GM12878 (cell line): Measurements from ENCODE around the gene DLG1. TPM values are rescaled to one million over a fixed set of nuclear protein-coding genes. Genes with fewer than 3 reads are reported as not detected.
A peak's percentile ranks its signal among the peaks of the same experiment; 100 is the strongest.

Experiments used
- ATAC-seq: fragments of 200-7000 bp; cut with Tn5 transposase; 3 replicates; pipeline ENCODE4 v1.9.1; 2020; ENCODE audit warnings: mild to moderate bottlenecking, moderate library complexity
- BruUV-seq: library from RNA; stranded (reverse); fragments of 400-500 nt; replicated peaks from 2 replicates; lab custom pipeline; 2021; lab: Mats Ljungman, UMichigan
- CTCF ChIA-PET: fragments of 300-600 bp; sonication (Branson Sonifier 250); formaldehyde crosslinking; extraction: SDS; loops from one replicate; lab custom pipeline; 2021; ENCODE audit warnings: inconsistent platforms; lab: Yijun Ruan, JAX
- POLR2A ChIA-PET: fragments of 350-600 bp; formaldehyde crosslinking; extraction: SDS; loops from one replicate; lab custom pipeline; 2021; ENCODE audit warnings: inconsistent platforms; lab: Charles Lee
- RAD21 ChIA-PET: fragments of 300-600 bp; sonication (Branson Sonifier 250); formaldehyde crosslinking; loops from one replicate; lab custom pipeline; 2023; ENCODE audit warnings: antibody characterized with exemption; ENCODE audit not compliant: unreplicated experiment; lab: Charles Lee
- SMC1A ChIA-PET: fragments of 300-600 bp; sonication (Branson Sonifier 250); formaldehyde crosslinking; loops from one replicate; lab custom pipeline; 2023; ENCODE audit not compliant: unreplicated experiment, uncharacterized antibody; lab: Charles Lee
- DNase-seq: peaks from one replicate; pipeline ENCODE4 v3.0.0-alpha.2; 2011; ENCODE audit warnings: low read depth, low spot score
- FAIRE-seq: peaks from 3 replicates; lab custom pipeline; 2011; peaks lifted over from hg19 to GRCh38; lab: Jason Lieb, UNC
- H2AFZ ChIP-seq: 2 replicates; pipeline ENCODE4 v1.6.0; 2011; ENCODE audit warnings: low read depth, low read length, control low read depth; ENCODE audit not compliant: control insufficient read depth
- H3K27ac ChIP-seq: 2 replicates; pipeline ENCODE4 v1.5.1; 2011; ENCODE audit warnings: control low read depth; ENCODE audit not compliant: control insufficient read depth, insufficient read depth
- H3K27me3 ChIP-seq, 2 experiments: replicated peaks in 1 of 2; 2 replicates each; pipeline versions ENCODE4 v1.6.0 to v1.6.1; 2011; ENCODE audit warnings: low read length in 1 of 2; ENCODE audit not compliant: control insufficient read depth in 2 of 2, insufficient read depth in 2 of 2
- H3K36me3 ChIP-seq, 2 experiments: 2 replicates each; pipeline ENCODE4 v1.5.1; 2011; ENCODE audit warnings: low read length in 1 of 2; ENCODE audit not compliant: control insufficient read depth in 2 of 2, insufficient read depth in 2 of 2
- H3K4me1 ChIP-seq: 2 replicates; pipeline ENCODE4 v1.6.1; 2011; ENCODE audit warnings: mild to moderate bottlenecking, low read length, moderate library complexity, mixed read lengths; ENCODE audit not compliant: control insufficient read depth, insufficient read depth
- H3K4me2 ChIP-seq: 2 replicates; pipeline ENCODE4 v1.6.0; 2011; ENCODE audit warnings: control low read depth; ENCODE audit not compliant: control insufficient read depth, insufficient read depth
- H3K4me3 ChIP-seq: fragments of 200-600 bp; sonication (generic); 2 replicates; pipeline ENCODE4 v1.5.1; 2016
- H3K79me2 ChIP-seq: 2 replicates; pipeline ENCODE4 v1.6.0; 2011; ENCODE audit warnings: low read length; ENCODE audit not compliant: control insufficient read depth, insufficient read depth
- H3K9ac ChIP-seq: 2 replicates; pipeline ENCODE4 v1.8.0; 2011; ENCODE audit warnings: low read length, control low read depth, mixed read lengths; ENCODE audit not compliant: control insufficient read depth, insufficient read depth
- H3K9me3 ChIP-seq: replicated peaks from 3 replicates; pipeline ENCODE4 v1.5.1; 2011; ENCODE audit warnings: mild to moderate bottlenecking, low read length; ENCODE audit not compliant: control insufficient read depth, insufficient read depth
- H4K20me1 ChIP-seq: 2 replicates; pipeline ENCODE4 v1.6.0; 2011; ENCODE audit not compliant: control insufficient read depth, insufficient read depth
- CTCF ChIP-seq, 3 experiments: IDR thresholded peaks in 2 of 3; conservative IDR thresholded peaks in 1 of 3; 2 replicates each; pipeline ENCODE4 v1.5.1; 2011; ENCODE audit warnings: low read depth in 3 of 3, low read length in 3 of 3, mild to moderate bottlenecking in 3 of 3, control low read depth in 2 of 3, moderate library complexity in 2 of 3, inconsistent platforms in 1 of 3, mixed read lengths in 1 of 3; ENCODE audit not compliant: control insufficient read depth in 2 of 3, insufficient read depth in 1 of 3; ENCODE audit errors: extremely low read depth in 1 of 3
- MEF2B ChIP-seq: fragments of 450-650 bp; IDR thresholded peaks from 2 replicates; pipeline ENCODE4 v1.6.1; 2018; ENCODE audit warnings: mild to moderate bottlenecking, moderate library complexity; ENCODE audit not compliant: partially characterized antibody, poor library complexity, severe bottlenecking
- MYC ChIP-seq: IDR thresholded peaks from 2 replicates; pipeline ENCODE4 v1.6.1; 2011; ENCODE audit warnings: mild to moderate bottlenecking, low read length, moderate library complexity, inconsistent platforms; ENCODE audit not compliant: insufficient read depth, insufficient replicate concordance, insufficient read length, severe bottlenecking
- NR2C1 ChIP-seq: fragments of 450-650 bp; IDR thresholded peaks from 2 replicates; pipeline ENCODE4 v1.6.1; 2017; ENCODE audit warnings: antibody characterized with exemption, mild to moderate bottlenecking, moderate library complexity
- PBX3 ChIP-seq: IDR thresholded peaks from 2 replicates; pipeline ENCODE4 v1.6.1; 2011; ENCODE audit warnings: mild to moderate bottlenecking, low read depth, low read length, moderate library complexity; ENCODE audit not compliant: insufficient replicate concordance
- SMAD1 ChIP-seq: fragments of 450-650 bp; IDR thresholded peaks from 2 replicates; pipeline ENCODE4 v1.6.1; 2018; ENCODE audit warnings: mild to moderate bottlenecking, low read depth; ENCODE audit not compliant: partially characterized antibody
- SP1 ChIP-seq: IDR thresholded peaks from one replicate; pipeline ENCODE4 v1.6.1; 2011; ENCODE audit warnings: low read depth, low read length
- SUPT20H ChIP-seq: IDR thresholded peaks from 2 replicates; pipeline ENCODE4 v1.6.1; 2011; ENCODE audit warnings: low read depth, mild to moderate bottlenecking, low read length, moderate library complexity, borderline replicate concordance; ENCODE audit not compliant: control insufficient read depth
- WGBS: methylation state at CpG from one replicate; pipeline ENCODE4 v1.1.6; 2016; ENCODE audit warnings: low lambda C conversion rate; ENCODE audit not compliant: insufficient replicate concordance, insufficient coverage; ENCODE audit errors: missing lambda C conversion rate; 5-methylcytosine and 5-hydroxymethylcytosine counted together
- in situ Hi-C: fragments of 300-500 bp; cut with MboI; formaldehyde crosslinking; loops from 9 replicates; pipeline ENCODE4 v1.14.3; 2018; ENCODE audit warnings: mixed read lengths
- intact Hi-C: fragments of 100-400 bp; cut with micrococcal nuclease; formaldehyde crosslinking; loops from one replicate; pipeline ENCODE4 v1.14.2; 2022; ENCODE audit not compliant: unreplicated experiment
- polyA plus RNA-seq, 11 experiments: library from polyadenylated mRNA; depleted of rRNA in 4 of 11; unstranded in 6 of 11; stranded (reverse) in 5 of 11; fragments of >200 nt; fragmentation: Nextera tagmentation in 4 of 11; fragmentation: Illumina TruSeq in 1 of 11; extraction: Ambion mirVana in 4 of 11; extraction: Trizol in 1 of 11; gene quantifications; 1 replicate in 1 of 11; 2 replicates in 10 of 11; pipeline versions ENCODE4 v1.2.1 to v1.2.3, GENCODE V29; 2011 to 2016; ENCODE audit warnings: inconsistent platforms in 2 of 11, missing spikeins in 2 of 11, low read depth in 1 of 11
- total RNA-seq, 4 experiments: library from RNA; depleted of rRNA in 3 of 4; stranded (reverse); fragments of >200 nt in 3 of 4; fragmentation: Illumina TruSeq in 1 of 4; extraction: Trizol in 1 of 4; gene quantifications; 2 replicates each; pipeline versions ENCODE4 v1.2.1 to v1.2.3, GENCODE V29; 2013 to 2021
- TF ChIP-seq, protein P1 (sequence below): fragments of 450-650 bp; IDR thresholded peaks from 2 replicates; pipeline ENCODE4 v1.6.1; 2017; ENCODE audit warnings: borderline replicate concordance

The DLG1 gene
- total and polyA plus RNA-seq, 10 of the 15 experiments (the other 5 are each of a cell fraction or from before 2014, with no cell fraction given) = 9.2 to 63.1 (median 40.1) TPM

DNA sequence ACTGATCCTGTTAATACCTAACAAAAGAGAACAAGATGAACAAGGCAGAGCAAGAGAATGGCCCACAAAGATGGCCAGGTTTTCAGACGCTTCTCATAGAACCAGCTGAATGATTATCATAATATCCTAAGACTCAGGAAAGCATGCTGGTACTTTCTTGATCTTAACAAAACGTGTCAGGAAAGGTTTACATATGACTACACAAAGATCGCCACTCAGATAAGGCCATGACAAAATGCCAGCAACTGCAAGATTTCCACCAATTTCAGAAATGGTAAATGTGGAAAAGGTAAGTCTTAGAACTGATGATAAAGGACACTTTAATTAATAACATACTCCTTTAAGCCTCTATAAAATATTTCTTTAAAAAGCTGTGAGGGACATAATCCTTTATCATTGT is 108.8 kb downstream of the DLG1 start:
- FAIRE-seq (no peak), ATAC-seq (peak; percentile 37; the same call in 2 of the 3 replicates), DNase-seq (no peak)
- Histone ChIP-seq H3K9me3 (no peaks in the 10 kb centered on the region; the same call in 2 of the 3 replicates), H3K4me1 (peaks cover 8% of the 10 kb centered on the region; the same call in 1 of the 2 replicates), H3K79me2 (peaks cover 7% of the 10 kb centered on the region), H3K27me3 (no peaks in the 10 kb centered on the region), H3K4me3 (no peak overlapping the region), H3K36me3 (no peaks in the 10 kb centered on the region), H3K27ac (peak overlapping the region; percentile 18; the same call in 1 of the 2 replicates), H3K9ac (no peak overlapping the region), H3K4me2 (no peak overlapping the region), H4K20me1 (no peaks in the 10 kb centered on the region), H2AFZ (no peak overlapping the region; the same call in 1 of the 2 replicates)
- WGBS = 48% methylated on average over 3 of the region's 3 CpGs
- SMC1A ChIA-PET = interaction anchor here (1.0 to 1.6 kb wide), 9 partner anchors 10 to 352 kb away, joined by 3 to 4 read pairs (median 3); no protein-coding TSS in a partner anchor
- intact Hi-C loops (loop anchor here (5.0 kb wide), 1 partner anchor 352 kb away; no protein-coding TSS in a partner anchor), in situ Hi-C loops (no loop called here)
- POLR2A ChIA-PET = interaction anchor here (0.7 kb wide), 1 partner anchor 71 kb away, joined by 4 read pairs; no protein-coding TSS in a partner anchor
- CTCF ChIA-PET = interaction anchor here (0.7 to 4.3 kb wide), 7 partner anchors 8 to 212 kb away, joined by 3 to 41 read pairs (median 4); no protein-coding TSS in a partner anchor
- TF ChIP-seq MEF2B = no peak
- TF ChIP-seq, protein P1, sequence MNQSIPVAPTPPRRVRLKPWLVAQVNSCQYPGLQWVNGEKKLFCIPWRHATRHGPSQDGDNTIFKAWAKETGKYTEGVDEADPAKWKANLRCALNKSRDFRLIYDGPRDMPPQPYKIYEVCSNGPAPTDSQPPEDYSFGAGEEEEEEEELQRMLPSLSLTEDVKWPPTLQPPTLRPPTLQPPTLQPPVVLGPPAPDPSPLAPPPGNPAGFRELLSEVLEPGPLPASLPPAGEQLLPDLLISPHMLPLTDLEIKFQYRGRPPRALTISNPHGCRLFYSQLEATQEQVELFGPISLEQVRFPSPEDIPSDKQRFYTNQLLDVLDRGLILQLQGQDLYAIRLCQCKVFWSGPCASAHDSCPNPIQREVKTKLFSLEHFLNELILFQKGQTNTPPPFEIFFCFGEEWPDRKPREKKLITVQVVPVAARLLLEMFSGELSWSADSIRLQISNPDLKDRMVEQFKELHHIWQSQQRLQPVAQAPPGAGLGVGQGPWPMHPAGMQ = no peak
- BruUV-seq = no TSS peak
- RAD21 ChIA-PET = interaction anchor here (0.9 to 1.6 kb wide), 3 partner anchors 15 to 187 kb away, joined by 3 to 7 read pairs (median 5); no protein-coding TSS in a partner anchor

DNA sequence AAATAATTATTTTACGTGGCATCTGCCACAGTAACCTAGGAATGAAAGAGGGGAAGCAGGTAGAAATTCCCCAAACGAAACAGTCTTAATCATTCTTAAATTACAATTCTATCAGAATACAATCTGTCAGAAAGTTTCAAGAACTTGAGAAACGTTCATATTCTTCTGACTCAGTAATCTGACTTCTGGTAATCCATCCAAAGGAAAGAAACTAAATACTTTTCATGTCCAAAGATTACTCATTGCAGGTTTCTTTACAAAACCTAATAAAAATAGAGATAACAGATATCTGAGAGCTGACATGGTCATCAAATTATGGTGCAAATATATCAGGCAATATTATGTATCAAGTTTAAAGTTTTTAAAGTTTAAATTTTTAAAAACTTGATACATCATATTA is 109.4 kb downstream of the DLG1 start:
- Histone ChIP-seq H3K27me3 (no peaks in the 10 kb centered on the region), H3K27ac (no peak overlapping the region; the same call in 1 of the 2 replicates), H3K4me1 (peaks cover 8% of the 10 kb centered on the region; the same call in 1 of the 2 replicates), H3K9ac (no peak overlapping the region), H4K20me1 (no peaks in the 10 kb centered on the region), H3K36me3 (no peaks in the 10 kb centered on the region), H2AFZ (no peak overlapping the region), H3K4me3 (no peak overlapping the region), H3K9me3 (no peaks in the 10 kb centered on the region; the same call in 2 of the 3 replicates), H3K79me2 (peaks cover 7% of the 10 kb centered on the region), H3K4me2 (no peak overlapping the region)
- ChIA-PET POLR2A (interaction anchor here (0.5 kb wide), 1 partner anchor 117 kb away, joined by 3 read pairs; no protein-coding TSS in a partner anchor), RAD21 (interaction anchor here (1.1 to 2.1 kb wide), 3 partner anchors 10 to 313 kb away, joined by 4 to 7 read pairs (median 4); no protein-coding TSS in a partner anchor), CTCF (interaction anchor here (0.7 to 4.3 kb wide), 19 partner anchors 9 to 314 kb away, joined by 3 to 41 read pairs (median 3); partner anchors contain the start of gene MELTF), SMC1A (interaction anchor here (0.7 to 2.4 kb wide), 15 partner anchors 9 to 382 kb away, joined by 3 to 7 read pairs (median 3); no protein-coding TSS in a partner anchor)
- no TSS peak for BruUV-seq
- in situ Hi-C loops = no loop called here
- DNase-seq (no peak), FAIRE-seq (no peak), ATAC-seq (no peak)
- intact Hi-C loops = loop anchor here (5.0 kb wide), 1 partner anchor 352 kb away; no protein-coding TSS in a partner anchor
- 54% methylated on average over 3 of the region's 3 CpGs for WGBS
- TF ChIP-seq SP1 = no peak
- TF ChIP-seq NR2C1 = no peak
- TF ChIP-seq SMAD1 = no peak
- no peak for TF ChIP-seq SUPT20H
- no peak for TF ChIP-seq PBX3
- no peak for TF ChIP-seq MYC
- TF ChIP-seq CTCF (IDR thresholded peaks at IDR 0.05 in 2 of 3, conservative IDR thresholded peaks at IDR 0.05 in 1 of 3; ENCODE audit: control insufficient read depth in 2 of 3, extremely low read depth in 1 of 3, insufficient read depth in 1 of 3, low read depth in 3 of 3, low read length in 3 of 3) = no peak
